HK-2 (cell line): ENCODE results near the gene TMEM231.

Experiments used
- DNase-seq: peaks from one replicate; pipeline ENCODE4 v3.0.0-alpha.2; 2018; ENCODE audit not compliant: unreplicated experiment

TMEM231 gene

DNA sequence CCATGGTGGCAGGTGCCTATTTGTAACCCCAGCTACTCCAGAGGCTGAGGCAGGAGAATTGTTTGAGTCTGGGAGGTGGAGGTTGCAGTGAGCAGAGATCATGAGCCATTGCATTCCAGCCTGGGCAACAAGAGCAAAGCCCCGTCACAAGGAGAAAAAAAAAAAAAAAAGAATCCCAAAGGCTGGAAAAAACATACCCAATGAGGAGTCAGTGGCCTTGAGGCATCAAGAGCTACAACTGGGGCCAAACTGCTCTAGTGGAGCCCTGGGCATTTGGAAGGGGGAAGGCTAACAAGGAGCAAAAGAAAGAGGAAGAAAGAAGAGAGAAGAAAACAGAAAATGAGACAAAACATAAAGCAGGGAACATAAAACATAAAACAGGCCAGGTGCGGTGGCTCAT lies 67.7 kb downstream of the TMEM231 start:
- DNase-seq = no peak
